ENCODE measurements around the gene ZBTB42.
"Not testable (repeated sequence)": the region's sequence is repeated elsewhere in the genome, so short reads cannot be mapped to it uniquely, and the experiment has no call there.

DNA sequence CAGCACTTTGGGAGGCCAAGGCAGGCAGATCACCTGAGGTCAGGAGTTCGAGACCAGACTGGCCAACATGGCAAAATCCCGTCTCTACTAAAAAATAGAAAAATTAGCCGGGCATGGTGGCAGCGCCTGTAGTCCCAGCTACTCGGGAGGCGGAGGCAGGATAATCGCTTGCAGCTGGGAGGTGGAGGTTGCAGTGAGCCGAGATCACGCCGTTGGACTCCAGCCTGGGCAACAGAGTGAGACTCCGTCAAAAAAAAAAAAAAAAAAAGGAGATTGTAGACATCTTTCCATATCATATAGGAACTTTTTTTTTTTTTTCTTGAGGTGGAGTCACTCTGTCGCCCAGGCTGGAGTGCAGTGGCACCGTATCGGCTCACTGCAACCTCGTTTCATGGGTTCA lies 13.8 kb downstream of the ZBTB42 start:
- TF ChIP-seq, protein P1, sequence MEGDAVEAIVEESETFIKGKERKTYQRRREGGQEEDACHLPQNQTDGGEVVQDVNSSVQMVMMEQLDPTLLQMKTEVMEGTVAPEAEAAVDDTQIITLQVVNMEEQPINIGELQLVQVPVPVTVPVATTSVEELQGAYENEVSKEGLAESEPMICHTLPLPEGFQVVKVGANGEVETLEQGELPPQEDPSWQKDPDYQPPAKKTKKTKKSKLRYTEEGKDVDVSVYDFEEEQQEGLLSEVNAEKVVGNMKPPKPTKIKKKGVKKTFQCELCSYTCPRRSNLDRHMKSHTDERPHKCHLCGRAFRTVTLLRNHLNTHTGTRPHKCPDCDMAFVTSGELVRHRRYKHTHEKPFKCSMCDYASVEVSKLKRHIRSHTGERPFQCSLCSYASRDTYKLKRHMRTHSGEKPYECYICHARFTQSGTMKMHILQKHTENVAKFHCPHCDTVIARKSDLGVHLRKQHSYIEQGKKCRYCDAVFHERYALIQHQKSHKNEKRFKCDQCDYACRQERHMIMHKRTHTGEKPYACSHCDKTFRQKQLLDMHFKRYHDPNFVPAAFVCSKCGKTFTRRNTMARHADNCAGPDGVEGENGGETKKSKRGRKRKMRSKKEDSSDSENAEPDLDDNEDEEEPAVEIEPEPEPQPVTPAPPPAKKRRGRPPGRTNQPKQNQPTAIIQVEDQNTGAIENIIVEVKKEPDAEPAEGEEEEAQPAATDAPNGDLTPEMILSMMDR (IDR thresholded peaks at IDR 0.05), result not testable (repeated sequence)
- TF ChIP-seq POLR2AphosphoS5 (IDR thresholded peaks at IDR 0.05), result not testable (repeated sequence)
